Measurements from ENCODE around the gene CCDC85B.
"Not testable (repeated sequence)": the region's sequence is repeated elsewhere in the genome, so short reads cannot be mapped to it uniquely, and the experiment has no call there.

Gene CCDC85B

GRCh38 chr11:65887723-65888162 lies 2.7 kb upstream of the CCDC85B start:
- DNase-seq (ENCODE audit: low read depth), result no peak

- DNase-seq (ENCODE audit: low read depth), result peak; percentile 90
These were observed 2.2 kb upstream of the CCDC85B start, which contains the start of gene FIBP for GRCh38 chr11:65888163-65888814. Gene FIBP (minus strand): TSS chr11:65888471. CDS start chr11:65888418, 53 bp downstream.

GRCh38 chr11:65891219-65892136 lies 1.0 kb downstream of the CCDC85B start:
- DNase-seq (ENCODE audit: low read depth), result no peak

- DNase-seq (ENCODE audit: low read depth), result not testable (repeated sequence)
These were observed 1.7 kb downstream of the CCDC85B start for GRCh38 chr11:65892137-65892540.

GRCh38 chr11:65892661-65893317 lies 2.3 kb downstream of the CCDC85B start:
- DNase-seq (ENCODE audit: low read depth), result no peak

- no peak for DNase-seq (ENCODE audit: low read depth)
These were observed 3.6 kb downstream of the CCDC85B start for GRCh38 chr11:65894034-65894591.

GRCh38 chr11:65895482-65895981 lies 5.1 kb downstream of the CCDC85B start:
- no peak for DNase-seq (ENCODE audit: low read depth)

- no peak for DNase-seq (ENCODE audit: low read depth)
These were observed 5.8 kb downstream of the CCDC85B start for GRCh38 chr11:65896034-65896999.

- DNase-seq (ENCODE audit: low read depth), result no peak
These were observed 6.6 kb downstream of the CCDC85B start for GRCh38 chr11:65897020-65897471.

- DNase-seq (ENCODE audit: low read depth), result no peak
These were observed 8.3 kb downstream of the CCDC85B start for GRCh38 chr11:65898656-65899355.

- DNase-seq (ENCODE audit: low read depth), result peak; percentile 58
These were observed 9.1 kb downstream of the CCDC85B start for GRCh38 chr11:65899356-65900124.

- DNase-seq (ENCODE audit: low read depth), result peak; percentile 89
These were observed 9.8 kb downstream of the CCDC85B start, which contains the start of gene FOSL1 for GRCh38 chr11:65900125-65900898. Gene FOSL1 (minus strand): TSS chr11:65900388. CDS start chr11:65900339, 49 bp downstream.

GRCh38 chr11:65900899-65901180 lies 10.4 kb downstream of the CCDC85B start:
- DNase-seq (ENCODE audit: low read depth), result no peak

- no peak for DNase-seq (ENCODE audit: low read depth)
These were observed 12.6 kb downstream of the CCDC85B start for GRCh38 chr11:65903068-65903481.

GRCh38 chr11:65903715-65904114 lies 13.2 kb downstream of the CCDC85B start:
- DNase-seq (ENCODE audit: low read depth), result no peak

GRCh38 chr11:65906602-65907001 lies 16.1 kb downstream of the CCDC85B start:
- no peak for DNase-seq (ENCODE audit: low read depth)

GRCh38 chr11:65907878-65908277 lies 17.4 kb downstream of the CCDC85B start:
- no peak for DNase-seq (ENCODE audit: low read depth)
